IPS DF 6.9 (cell line): ENCODE results near the gene ANKRD6.
"Not testable (repeated sequence)": the region's sequence is repeated elsewhere in the genome, so short reads cannot be mapped to it uniquely, and the experiment has no call there.

ENCODE experiments used
- DNase-seq: peaks from one replicate; pipeline ENCODE4 v3.0.0-alpha.2; 2013; ENCODE audit warnings: low read depth, low spot score
- H3K27ac ChIP-seq: one replicate; pipeline ENCODE4 v1.5.1; 2013; ENCODE audit warnings: low read length, control low read depth
- H3K27me3 ChIP-seq: 2 replicates; pipeline ENCODE4 v1.6.1; 2013; ENCODE audit warnings: mild to moderate bottlenecking, low read length; ENCODE audit not compliant: control insufficient read depth, insufficient read depth
- H3K36me3 ChIP-seq: 2 replicates; pipeline ENCODE4 v1.6.1; 2013; ENCODE audit warnings: low read length; ENCODE audit not compliant: control insufficient read depth, insufficient read depth
- H3K4me1 ChIP-seq: 2 replicates; pipeline ENCODE4 v1.6.1; 2013; ENCODE audit warnings: low read length; ENCODE audit not compliant: control insufficient read depth, insufficient read depth
- H3K4me3 ChIP-seq: 2 replicates; pipeline ENCODE4 v1.5.1; 2013; ENCODE audit warnings: mild to moderate bottlenecking, low read length
- H3K9me3 ChIP-seq: 2 replicates; pipeline ENCODE4 v1.6.1; 2013; ENCODE audit warnings: low read length, inconsistent platforms; ENCODE audit not compliant: control insufficient read depth, insufficient read depth
- WGBS: extraction: QIAGEN DNeasy Blood & Tissue Kit; methylation state at CpG from one replicate; pipeline ENCODE4 v1.1.7; 2013; ENCODE audit warnings: mixed read lengths, missing lambda C conversion rate; ENCODE audit not compliant: insufficient read length, insufficient coverage; 5-methylcytosine and 5-hydroxymethylcytosine counted together

ANKRD6 gene

GRCh38 chr6:89613790-89614189, 180.8 kb downstream of the ANKRD6 start:
- no peak overlapping the region for H3K4me3 ChIP-seq
- no peak for DNase-seq
- H3K27ac ChIP-seq = no peak overlapping the region
- no CpG with 5 or more reads among the region's 5 CpGs for WGBS
- no peaks in the 10 kb centered on the region for H3K36me3 ChIP-seq
- no peaks in the 10 kb centered on the region for H3K4me1 ChIP-seq
- no peaks in the 10 kb centered on the region for H3K9me3 ChIP-seq
- H3K27me3 ChIP-seq = no peaks in the 10 kb centered on the region

- Histone ChIP-seq H3K27me3 (no peaks in the 10 kb centered on the region), H3K9me3 (no peaks in the 10 kb centered on the region), H3K4me1 (no peaks in the 10 kb centered on the region), H3K27ac (no peak overlapping the region), H3K4me3 (no peak overlapping the region), H3K36me3 (no peaks in the 10 kb centered on the region)
- no CpG with 5 or more reads among the region's 5 CpGs for WGBS
- DNase-seq = no peak
Observed at GRCh38 chr6:89615882-89616281, 182.9 kb downstream of the ANKRD6 start.

DNA sequence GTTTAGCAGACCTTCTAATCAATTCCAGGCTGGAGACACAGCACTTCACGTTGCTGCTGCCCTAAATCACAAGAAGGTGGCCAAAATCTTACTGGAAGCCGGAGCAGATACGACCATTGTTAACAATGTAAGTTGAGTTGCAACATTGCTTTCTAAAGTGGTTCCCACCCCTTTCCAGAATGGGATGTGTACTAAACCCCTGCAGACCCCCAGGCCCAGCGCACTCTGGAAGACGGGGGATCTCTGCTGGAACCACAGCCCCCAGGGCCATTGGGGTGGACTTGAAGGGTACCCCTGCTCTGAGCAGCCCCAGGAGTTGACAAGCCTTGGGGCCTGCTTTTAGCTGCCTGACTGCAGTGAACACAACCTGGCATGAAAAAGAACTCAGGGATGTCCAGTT, 183.6 kb downstream of the ANKRD6 start:
- Histone ChIP-seq H3K4me1 (no peaks in the 10 kb centered on the region), H3K27me3 (no peaks in the 10 kb centered on the region), H3K27ac (no peak overlapping the region), H3K36me3 (no peaks in the 10 kb centered on the region), H3K9me3 (no peaks in the 10 kb centered on the region), H3K4me3 (no peak overlapping the region)
- no peak for DNase-seq
- no CpG with 5 or more reads among the region's 5 CpGs for WGBS

DNA sequence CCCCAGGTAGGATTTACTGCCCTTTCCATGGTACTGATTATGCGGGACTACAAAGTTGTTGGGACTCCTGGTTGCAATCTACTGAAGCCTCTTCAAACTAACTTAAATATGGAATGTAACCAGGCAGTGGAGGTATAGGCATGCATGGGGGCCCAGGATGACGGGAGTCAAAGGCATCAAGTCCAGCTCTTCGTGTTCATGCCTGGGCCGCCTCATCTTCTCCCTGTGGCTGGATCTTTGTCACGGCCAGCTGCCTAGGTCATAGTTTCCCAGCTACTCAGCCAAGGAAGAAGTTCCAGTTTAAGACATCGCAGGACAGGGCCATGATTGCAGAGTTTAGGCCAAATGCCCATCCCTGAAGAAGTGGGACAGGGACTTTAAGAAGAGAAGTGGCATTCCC, 185.1 kb downstream of the ANKRD6 start:
- H3K4me1 ChIP-seq = no peaks in the 10 kb centered on the region
- H3K9me3 ChIP-seq = no peaks in the 10 kb centered on the region
- H3K4me3 ChIP-seq = no peak overlapping the region
- H3K27me3 ChIP-seq = no peaks in the 10 kb centered on the region
- WGBS = no CpG with 5 or more reads among the region's 6 CpGs
- no peak for DNase-seq
- no peak overlapping the region for H3K27ac ChIP-seq
- no peaks in the 10 kb centered on the region for H3K36me3 ChIP-seq

- no peak overlapping the region for H3K27ac ChIP-seq
- WGBS = no CpG with 5 or more reads among the region's 6 CpGs
- DNase-seq = no peak
- no peaks in the 10 kb centered on the region for H3K27me3 ChIP-seq
- no peaks in the 10 kb centered on the region for H3K4me1 ChIP-seq
- H3K9me3 ChIP-seq = no peaks in the 10 kb centered on the region
- no peak overlapping the region for H3K4me3 ChIP-seq
- H3K36me3 ChIP-seq = no peaks in the 10 kb centered on the region
Observed at GRCh38 chr6:89619567-89619966, 186.6 kb downstream of the ANKRD6 start.

DNA sequence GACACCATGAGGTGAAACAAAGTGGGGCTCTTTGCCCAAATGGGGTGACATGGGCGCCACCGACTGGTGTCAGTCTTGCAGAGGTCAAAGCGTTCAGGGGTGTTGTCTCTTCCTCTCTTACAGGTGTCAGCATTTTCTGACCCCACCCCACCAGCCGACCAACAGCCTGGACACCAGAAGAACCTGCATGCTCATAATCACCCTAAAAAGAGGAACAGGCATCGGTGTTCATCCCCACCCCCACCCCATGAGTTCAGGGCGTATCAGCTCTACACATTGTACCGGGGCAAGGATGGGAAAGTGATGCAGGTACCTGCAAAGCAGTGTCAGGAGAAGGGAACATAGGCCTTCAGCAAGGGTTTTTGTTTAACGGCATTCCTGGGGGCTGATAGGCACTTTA, 190.8 kb downstream of the ANKRD6 start:
- no peaks in the 10 kb centered on the region for H3K27me3 ChIP-seq
- WGBS = no CpG with 5 or more reads among the region's 8 CpGs
- H3K4me3 ChIP-seq = no peak overlapping the region
- no peaks in the 10 kb centered on the region for H3K9me3 ChIP-seq
- no peaks in the 10 kb centered on the region for H3K4me1 ChIP-seq
- H3K36me3 ChIP-seq = no peaks in the 10 kb centered on the region
- no peak for DNase-seq
- no peak overlapping the region for H3K27ac ChIP-seq

DNA sequence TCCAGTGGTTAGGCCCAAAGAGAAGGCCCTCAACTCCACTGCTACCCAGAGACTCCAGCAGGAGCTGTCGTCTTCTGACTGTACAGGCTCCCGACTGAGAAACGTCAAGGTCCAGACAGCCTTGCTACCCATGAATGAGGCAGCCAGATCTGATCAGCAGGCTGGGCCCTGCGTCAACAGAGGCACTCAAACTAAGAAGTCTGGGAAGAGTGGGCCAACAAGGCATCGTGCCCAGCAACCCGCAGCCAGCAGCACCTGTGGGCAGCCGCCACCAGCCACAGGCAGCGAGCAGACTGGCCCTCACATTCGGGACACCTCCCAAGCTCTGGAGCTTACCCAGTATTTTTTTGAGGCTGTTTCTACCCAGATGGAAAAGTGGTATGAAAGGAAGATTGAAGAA, 197.5 kb downstream of the ANKRD6 start:
- no peaks in the 10 kb centered on the region for H3K27me3 ChIP-seq
- WGBS = no CpG with 5 or more reads among the region's 9 CpGs
- no peak overlapping the region; the same call in 1 of the 2 replicates for H3K4me3 ChIP-seq
- no peaks in the 10 kb centered on the region; the same call in none of the 2 replicates for H3K36me3 ChIP-seq
- no peaks in the 10 kb centered on the region; the same call in 1 of the 2 replicates for H3K4me1 ChIP-seq
- no peak for DNase-seq
- H3K27ac ChIP-seq = no peak overlapping the region
- no peaks in the 10 kb centered on the region for H3K9me3 ChIP-seq

- DNase-seq, H3K27ac ChIP-seq, H3K27me3 ChIP-seq, H3K4me3 ChIP-seq, H3K4me1 ChIP-seq, H3K36me3 ChIP-seq, H3K9me3 ChIP-seq: not testable (repeated sequence)
- no CpG with 5 or more reads among the region's 3 CpGs for whole genome bisulfite sequencing
Observed at GRCh38 chr6:89636412-89636811, 203.5 kb downstream of the ANKRD6 start.

- H3K9me3 ChIP-seq = no peaks in the 10 kb centered on the region
- WGBS = no CpG with 5 or more reads among the region's 7 CpGs
- H3K4me3 ChIP-seq = peak overlapping the region; percentile 72; the same call in 1 of the 2 replicates
- no peak overlapping the region for H3K27ac ChIP-seq
- H3K36me3 ChIP-seq = peaks cover 2% of the 10 kb centered on the region; the same call in 1 of the 2 replicates
- H3K27me3 ChIP-seq = no peaks in the 10 kb centered on the region
- no peaks in the 10 kb centered on the region for H3K4me1 ChIP-seq
- no peak for DNase-seq
Observed at GRCh38 chr6:89637960-89638319, 205.0 kb downstream of the ANKRD6 start.

DNA sequence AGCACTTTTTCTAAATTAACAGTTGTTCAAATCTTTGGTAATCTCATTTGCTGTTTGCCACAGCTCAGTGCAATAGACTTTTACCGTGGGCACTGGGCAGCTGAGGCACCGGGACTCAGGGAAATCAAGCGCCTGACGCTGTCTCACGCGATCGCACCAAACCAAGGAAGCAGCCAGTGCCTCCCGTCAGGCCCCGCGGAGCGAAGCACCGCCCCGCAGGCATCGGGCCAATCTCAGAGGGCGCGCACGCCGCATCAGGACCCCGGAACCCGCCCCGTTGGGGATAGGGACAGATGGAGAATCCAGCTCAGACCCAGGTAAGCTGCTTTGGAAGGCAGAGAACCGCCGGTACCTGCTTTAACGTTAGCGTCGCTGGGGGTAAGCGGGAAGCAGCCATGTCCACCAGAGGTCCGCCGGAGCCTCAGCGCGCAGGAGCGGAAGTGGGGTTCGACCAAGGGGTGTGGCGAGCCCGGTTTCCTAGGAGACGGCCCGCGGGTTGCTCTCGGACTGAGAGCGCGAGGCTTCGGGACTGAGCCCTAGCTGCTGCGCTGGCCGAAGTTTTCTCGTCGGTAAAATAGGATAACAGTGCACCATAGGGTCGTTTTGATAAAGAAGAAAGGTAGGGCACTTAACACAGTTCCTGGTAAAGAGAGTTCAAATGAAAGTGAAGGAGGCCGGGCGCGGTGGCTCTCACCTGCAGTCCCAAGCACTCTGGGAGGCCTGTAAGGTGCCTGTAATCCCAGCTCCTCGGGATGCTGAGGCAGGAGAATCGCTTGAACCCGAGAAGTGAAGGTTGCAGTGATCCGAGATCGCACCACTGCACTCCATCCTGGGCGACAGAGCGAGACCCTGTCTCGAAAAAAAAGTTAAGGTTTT, 205.6 kb downstream of the ANKRD6 start, which contains the start of gene LYRM2:
LYRM2 (minus strand) TSS at position 428 of the 876 bp plus-strand sequence; CDS start at position 397, 31 bp downstream.
- H3K4me1 ChIP-seq = no peaks in the 10 kb centered on the region
- no peaks in the 10 kb centered on the region for H3K27me3 ChIP-seq
- H3K36me3 ChIP-seq = peaks cover 9% of the 10 kb centered on the region
- peak within 1 kb of the TSS; percentile 72; the same call in 1 of the 2 replicates for H3K4me3 ChIP-seq
- H3K9me3 ChIP-seq = no peaks in the 10 kb centered on the region
- WGBS = no CpG with 5 or more reads among the region's 58 CpGs
- DNase-seq = peak; percentile 58
- no peak within 1 kb of the TSS for H3K27ac ChIP-seq

DNA sequence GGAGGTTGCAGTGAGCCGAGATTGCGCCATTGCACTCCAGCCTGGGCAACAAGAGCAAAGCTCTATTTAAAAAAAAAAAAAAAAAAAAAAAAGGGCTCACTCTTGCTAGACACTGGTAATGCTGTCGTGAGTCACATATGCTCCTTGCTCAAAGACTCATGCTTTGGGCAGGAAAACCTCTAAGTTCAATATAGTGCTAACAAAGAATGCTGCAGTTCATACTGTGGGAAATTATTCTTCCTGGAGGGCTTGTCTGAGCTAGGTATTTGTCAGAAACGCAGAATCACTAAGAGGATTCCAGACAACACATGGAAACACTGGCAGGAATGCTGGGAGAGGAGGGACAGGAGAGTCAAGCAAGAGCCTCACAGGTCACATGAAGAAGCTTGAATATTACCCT, 207.9 kb downstream of the ANKRD6 start:
- H3K36me3 ChIP-seq = peaks cover 18% of the 10 kb centered on the region

More for the DNA sequence above, 207.9 kb downstream of the ANKRD6 start:
- no peaks in the 10 kb centered on the region for H3K4me1 ChIP-seq
- no peak overlapping the region for H3K4me3 ChIP-seq
- H3K9me3 ChIP-seq = no peaks in the 10 kb centered on the region
- no CpG with 5 or more reads among the region's 4 CpGs for WGBS
- H3K27ac ChIP-seq = no peak overlapping the region
- no peaks in the 10 kb centered on the region for H3K27me3 ChIP-seq
- no peak for DNase-seq
